GM06990 (cell line): ENCODE measurements around the gene TTBK1.

Experiments used
- DNase-seq: peaks from one replicate; pipeline ENCODE4 v3.0.0-alpha.2; 2011; ENCODE audit not compliant: insufficient read length; ENCODE audit errors: extremely low read depth
- H3K27me3 ChIP-seq: replicated peaks from 2 replicates; pipeline ENCODE4 v1.6.0; 2011; ENCODE audit warnings: low read length; ENCODE audit not compliant: control insufficient read depth, insufficient read depth
- H3K36me3 ChIP-seq: 2 replicates; pipeline ENCODE4 v1.5.1; 2011; ENCODE audit warnings: low read length; ENCODE audit not compliant: control insufficient read depth, insufficient read depth
- H3K4me3 ChIP-seq: replicated peaks from 2 replicates; pipeline ENCODE4 v1.5.1; 2011; ENCODE audit warnings: low read depth, mild to moderate bottlenecking, control low read depth, low read length
- CTCF ChIP-seq: IDR thresholded peaks from 2 replicates; pipeline ENCODE4 v1.5.1; 2011; ENCODE audit warnings: low read length, control low read depth, mild to moderate bottlenecking, inconsistent platforms; ENCODE audit not compliant: insufficient read depth, poor library complexity, severe bottlenecking

Gene TTBK1

GRCh38 chr6:43275801-43276576 is 32.7 kb downstream of the TTBK1 start:
- no peak for DNase-seq
- Histone ChIP-seq H3K36me3 (no peaks in the 10 kb centered on the region), H3K27me3 (no peaks in the 10 kb centered on the region; the same call in 1 of the 2 replicates), H3K4me3 (peak overlapping the region; percentile 47)
- TF ChIP-seq CTCF: no peak

GRCh38 chr6:43276577-43277305 is 33.5 kb downstream of the TTBK1 start:
- DNase-seq: no peak
- H3K27me3 ChIP-seq: no peaks in the 10 kb centered on the region; the same call in 1 of the 2 replicates
- no peak for TF ChIP-seq CTCF
- H3K36me3 ChIP-seq: no peaks in the 10 kb centered on the region
- no peak overlapping the region for H3K4me3 ChIP-seq

- Histone ChIP-seq H3K36me3 (no peaks in the 10 kb centered on the region), H3K27me3 (no peaks in the 10 kb centered on the region; the same call in 1 of the 2 replicates), H3K4me3 (no peak overlapping the region)
- DNase-seq: no peak
- TF ChIP-seq CTCF: no peak
Measured at GRCh38 chr6:43277306-43277642, 34.0 kb downstream of the TTBK1 start.

GRCh38 chr6:43277643-43278523 is 34.6 kb downstream of the TTBK1 start:
- Histone ChIP-seq H3K27me3 (no peaks in the 10 kb centered on the region; the same call in 1 of the 2 replicates), H3K36me3 (no peaks in the 10 kb centered on the region), H3K4me3 (no peak overlapping the region)
- no peak for TF ChIP-seq CTCF
- no peak for DNase-seq

- no peak for DNase-seq
- Histone ChIP-seq H3K27me3 (no peaks in the 10 kb centered on the region; the same call in 1 of the 2 replicates), H3K4me3 (no peak overlapping the region), H3K36me3 (no peaks in the 10 kb centered on the region)
- TF ChIP-seq CTCF: no peak
Measured at GRCh38 chr6:43278524-43279078, 35.3 kb downstream of the TTBK1 start.
